Vagina (tissue), 2 donors: ENCODE results near the gene PATJ. TPM values are rescaled to one million over a fixed set of nuclear protein-coding genes. Genes with fewer than 3 reads are reported as not detected.

Source experiments
- DNase-seq, 2 donors: peaks; one replicate each; pipeline ENCODE4 v3.0.0-alpha.2; 2017; ENCODE audit errors: extremely low spot score in 2 of 2
- H3K27ac ChIP-seq: fragments of 200-600 bp; sonication (generic); one replicate; pipeline ENCODE4 v1.5.1; 2019
- H3K27me3 ChIP-seq: fragments of 200-600 bp; sonication (generic); one replicate; pipeline ENCODE4 v1.5.1; 2019
- H3K36me3 ChIP-seq, 2 donors: fragments of 200-600 bp; sonication (generic); one replicate each; pipeline ENCODE4 v1.5.1; 2017 to 2019
- H3K4me1 ChIP-seq: fragments of 200-600 bp; sonication (generic); one replicate; pipeline ENCODE4 v1.5.1; 2019
- H3K4me3 ChIP-seq, 2 donors: fragments of 200-600 bp; sonication (generic); 1 replicate in 1 of 2; 2 replicates in 1 of 2; pipeline ENCODE4 v1.5.1; 2016 to 2019
- H3K9me3 ChIP-seq: fragments of 200-600 bp; sonication (generic); one replicate; pipeline ENCODE4 v1.5.1; 2019
- CTCF ChIP-seq, 3 experiments: fragments of 450-650 bp in 2 of 3; fragments of 200-600 bp in 1 of 3; sonication (generic) in 1 of 3; IDR thresholded peaks; one replicate each; pipeline ENCODE4 v1.5.1; 2017 to 2019; ENCODE audit warnings: antibody characterized with exemption in 3 of 3, mild to moderate bottlenecking in 2 of 3, moderate library complexity in 2 of 3
- POLR2A ChIP-seq, 2 donors: fragments of 450-650 bp; IDR thresholded peaks; one replicate each; pipeline ENCODE4 v1.6.1; 2017; ENCODE audit warnings: antibody characterized with exemption in 2 of 2, mild to moderate bottlenecking in 2 of 2, moderate library complexity in 2 of 2
- POLR2AphosphoS5 ChIP-seq, 2 donors: sonication (generic); formaldehyde crosslinking; IDR thresholded peaks; one replicate each; pipeline ENCODE4 v1.9.0; 2017; ENCODE audit warnings: antibody characterized with exemption in 2 of 2, mild to moderate bottlenecking in 2 of 2, low read depth in 1 of 2; ENCODE audit not compliant: insufficient read depth in 1 of 2
- intact Hi-C: fragments of 100-400 bp; cut with DNase I; formaldehyde crosslinking; loops from one replicate; pipeline ENCODE4 v1.15.1; 2023
- total RNA-seq: library from RNA; depleted of rRNA; stranded (reverse); fragments of >200 nt; gene quantifications from one replicate; pipeline ENCODE4 v1.2.3, GENCODE V29; 2016

The PATJ gene
- total RNA-seq, 1 donor from 2014 or later, result 83.2 TPM

- H3K36me3 ChIP-seq, result peaks cover 0 to 13% of the 10 kb centered on the region in 2 donors
- H3K4me1 ChIP-seq, result no peaks in the 10 kb centered on the region
- intact Hi-C loops, result no loop called here
- no peaks in the 10 kb centered on the region for H3K9me3 ChIP-seq
- no peaks in the 10 kb centered on the region for H3K27me3 ChIP-seq
- no peak overlapping the region for H3K4me3 ChIP-seq
- no peak for DNase-seq
- TF ChIP-seq CTCF (IDR thresholded peaks at IDR 0.05) (no peak), POLR2A (IDR thresholded peaks at IDR 0.05) (no peak), POLR2AphosphoS5 (IDR thresholded peaks at IDR 0.05; ENCODE audit: insufficient read depth in 1 of 2, low read depth in 1 of 2) (no peak)
- H3K27ac ChIP-seq, result no peak overlapping the region
Observed at GRCh38 chr1:61904354-61904753, 162.1 kb downstream of the PATJ start.

GRCh38 chr1:61907102-61907501 lies 164.8 kb downstream of the PATJ start:
- Histone ChIP-seq H3K27ac (no peak overlapping the region), H3K36me3 (peaks cover 0 to 5% of the 10 kb centered on the region in 2 donors), H3K9me3 (no peaks in the 10 kb centered on the region), H3K4me3 (no peak overlapping the region), H3K27me3 (no peaks in the 10 kb centered on the region), H3K4me1 (no peaks in the 10 kb centered on the region)
- intact Hi-C loops, result no loop called here
- TF ChIP-seq POLR2A (IDR thresholded peaks at IDR 0.05), result no peak
- no peak for TF ChIP-seq CTCF (IDR thresholded peaks at IDR 0.05)
- no peak for TF ChIP-seq POLR2AphosphoS5 (IDR thresholded peaks at IDR 0.05; ENCODE audit: insufficient read depth in 1 of 2, low read depth in 1 of 2)
- DNase-seq, result no peak

- no peak for TF ChIP-seq POLR2A (IDR thresholded peaks at IDR 0.05)
- no peak for TF ChIP-seq CTCF (IDR thresholded peaks at IDR 0.05)
- TF ChIP-seq POLR2AphosphoS5 (IDR thresholded peaks at IDR 0.05; ENCODE audit: insufficient read depth in 1 of 2, low read depth in 1 of 2), result no peak
- H3K36me3 ChIP-seq, result peaks cover 0 to 5% of the 10 kb centered on the region in 2 donors
- no peak for DNase-seq
- no peaks in the 10 kb centered on the region for H3K4me1 ChIP-seq
- no peaks in the 10 kb centered on the region for H3K9me3 ChIP-seq
- H3K27me3 ChIP-seq, result no peaks in the 10 kb centered on the region
- H3K27ac ChIP-seq, result no peak overlapping the region
- no peak overlapping the region for H3K4me3 ChIP-seq
- intact Hi-C loops, result no loop called here
Observed at GRCh38 chr1:61910035-61910434, 167.8 kb downstream of the PATJ start.

GRCh38 chr1:61914823-61915482 lies 172.7 kb downstream of the PATJ start:
- Histone ChIP-seq H3K4me1 (no peaks in the 10 kb centered on the region), H3K4me3 (no peak overlapping the region), H3K27me3 (no peaks in the 10 kb centered on the region), H3K9me3 (no peaks in the 10 kb centered on the region), H3K36me3 (no peaks in the 10 kb centered on the region), H3K27ac (no peak overlapping the region)
- intact Hi-C loops, result no loop called here
- TF ChIP-seq POLR2AphosphoS5 (IDR thresholded peaks at IDR 0.05; ENCODE audit: insufficient read depth in 1 of 2, low read depth in 1 of 2) (no peak), POLR2A (IDR thresholded peaks at IDR 0.05) (no peak), CTCF (IDR thresholded peaks at IDR 0.05) (no peak)
- no peak for DNase-seq

- Histone ChIP-seq H3K27me3 (no peaks in the 10 kb centered on the region), H3K36me3 (no peaks in the 10 kb centered on the region), H3K4me1 (no peaks in the 10 kb centered on the region), H3K4me3 (no peak overlapping the region), H3K9me3 (no peaks in the 10 kb centered on the region), H3K27ac (no peak overlapping the region)
- no peak for DNase-seq
- intact Hi-C loops, result no loop called here
- TF ChIP-seq POLR2AphosphoS5 (IDR thresholded peaks at IDR 0.05; ENCODE audit: insufficient read depth in 1 of 2, low read depth in 1 of 2), result no peak
- TF ChIP-seq CTCF (IDR thresholded peaks at IDR 0.05), result no peak
- no peak for TF ChIP-seq POLR2A (IDR thresholded peaks at IDR 0.05)
Observed at GRCh38 chr1:61921435-61921834, 179.2 kb downstream of the PATJ start.
